Spleen (tissue), 11 donors: ENCODE results near the gene HSF2. TPM values are rescaled to one million over a fixed set of nuclear protein-coding genes. Genes with fewer than 3 reads are reported as not detected.

ENCODE experiments used
- DNase-seq: peaks from one replicate; pipeline ENCODE4 v3.0.0-alpha.2; 2020
- H3K27ac ChIP-seq, 8 donors: fragments of 200-600 bp; sonication (generic) in 7 of 8; 1 replicate in 4 of 8; 2 replicates in 4 of 8; pipeline versions ENCODE4 v1.5.0 to v1.8.0; 2016 to 2021; ENCODE audit warnings: inconsistent platforms in 4 of 8, mild to moderate bottlenecking in 4 of 8, moderate library complexity in 1 of 8
- H3K27me3 ChIP-seq, 7 donors: fragments of 200-600 bp; sonication (generic) in 6 of 7; replicated peaks in 1 of 7; 1 replicate in 4 of 7; 2 replicates in 3 of 7; pipeline versions ENCODE4 v1.5.0 to v1.8.0; 2016 to 2021; ENCODE audit warnings: inconsistent platforms in 3 of 7, mild to moderate bottlenecking in 1 of 7
- H3K36me3 ChIP-seq, 6 donors: fragments of 200-600 bp; sonication (generic) in 5 of 6; 1 replicate in 4 of 6; 2 replicates in 2 of 6; pipeline versions ENCODE4 v1.5.0 to v1.8.0; 2016 to 2021; ENCODE audit warnings: inconsistent platforms in 2 of 6
- H3K4me1 ChIP-seq, 6 donors: fragments of 200-600 bp; sonication (generic) in 5 of 6; 1 replicate in 3 of 6; 2 replicates in 3 of 6; pipeline versions ENCODE4 v1.5.0 to v1.8.0; 2016 to 2021; ENCODE audit warnings: inconsistent platforms in 3 of 6
- H3K4me3 ChIP-seq, 8 donors: fragments of 200-600 bp; sonication (generic) in 7 of 8; 1 replicate in 4 of 8; 2 replicates in 4 of 8; pipeline versions ENCODE4 v1.5.0 to v1.8.0; 2016 to 2021; ENCODE audit warnings: inconsistent platforms in 4 of 8, mild to moderate bottlenecking in 4 of 8, moderate library complexity in 2 of 8
- H3K9me3 ChIP-seq, 8 donors: fragments of 200-600 bp; sonication (generic) in 7 of 8; 1 replicate in 4 of 8; 2 replicates in 4 of 8; pipeline versions ENCODE4 v1.5.0 to v1.8.0; 2016 to 2021; ENCODE audit warnings: inconsistent platforms in 4 of 8
- CTCF ChIP-seq, 11 experiments: fragments of 200-600 bp in 7 of 11; fragments of 450-650 bp in 4 of 11; sonication (generic) in 4 of 11; IDR thresholded peaks in 8 of 11; conservative IDR thresholded peaks in 3 of 11; 1 replicate in 7 of 11; 2 replicates in 4 of 11; pipeline versions ENCODE4 v1.4.0 to v1.8.0; 2016 to 2021; ENCODE audit warnings: antibody characterized with exemption in 11 of 11, inconsistent platforms in 4 of 11, mild to moderate bottlenecking in 1 of 11
- POLR2A ChIP-seq, 3 donors: fragments of 450-650 bp; IDR thresholded peaks; one replicate each; pipeline ENCODE4 v1.5.1; 2017; ENCODE audit warnings: antibody characterized with exemption in 3 of 3, mild to moderate bottlenecking in 1 of 3
- POLR2AphosphoS5 ChIP-seq, 3 donors: sonication (generic); formaldehyde crosslinking; IDR thresholded peaks; one replicate each; pipeline ENCODE4 v1.5.1; 2017; ENCODE audit warnings: antibody characterized with exemption in 3 of 3
- WGBS, 5 donors: extraction: QIAGEN DNeasy Blood & Tissue Kit in 3 of 5; methylation state at CpG; one replicate each; pipeline versions ENCODE4 v1.1.5 to v1.1.7; 2013 to 2018; 5-methylcytosine and 5-hydroxymethylcytosine counted together
- intact Hi-C: fragments of 100-400 bp; cut with DNase I; formaldehyde crosslinking; loops from one replicate; pipeline ENCODE4 v1.15.0; 2023; ENCODE audit warnings: low total_unique reads
- polyA plus RNA-seq, 3 donors: library from polyadenylated mRNA; stranded (reverse); fragments of 200-250 nt; gene quantifications; one replicate each; pipeline ENCODE4 v1.2.1, GENCODE V29; 2013
- total RNA-seq, 7 donors: library from RNA; depleted of rRNA in 3 of 7; stranded (reverse); fragments of >200 nt in 3 of 7; fragmentation: NEBNext Ultra II Directional in 4 of 7; extraction: Animal tissue kit (Norgen Biotek cat#: 25700) in 4 of 7; gene quantifications; one replicate each; pipeline versions ENCODE4 v1.1.0 to v1.2.1, GENCODE V29; 2016 to 2021
- donor health status: healthy with polysubstance abuse.
- donor health status: DM: no; HTN: no; CAD: no; lungs with moderate emphysema.
- donor health status: DM: no; HTN: no; CAD: no.
- donor health status: Bipolar disorder and iron deficiency.
- donor health status: healthy.
- donor health status: DM: no; HTN: no; CAD: no.
- donor health status: DM: yes; HTN: yes; CAD: no.

The HSF2 gene
- total and polyA plus RNA-seq, 10 donors = 7.5 to 18.2 (median 10.6) TPM

DNA sequence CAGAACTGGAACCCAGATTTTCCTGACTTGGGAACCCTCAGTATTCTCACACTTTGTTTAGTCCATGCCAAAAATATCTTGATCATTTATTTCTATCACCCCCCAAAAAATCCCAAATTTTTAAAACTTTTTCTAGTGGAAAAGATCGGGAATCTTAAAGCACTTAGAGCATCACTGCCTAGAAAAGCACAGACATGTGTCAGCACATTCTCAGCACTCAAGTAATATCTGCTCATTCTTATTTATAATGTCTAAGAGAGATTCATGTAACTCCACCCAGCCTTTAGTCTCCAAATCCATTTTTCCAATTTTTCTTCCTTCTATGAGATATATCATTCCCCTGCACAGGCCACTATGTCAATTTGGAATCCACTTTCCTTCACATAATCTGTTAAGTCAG is 29.9 kb upstream of the HSF2 start:
- 59 to 74% (median 71%) methylated on average over 1 of the region's 1 CpG for WGBS, 5 donors
- H3K27ac ChIP-seq = no peak overlapping the region
- intact Hi-C loops = no loop called here

DNA sequence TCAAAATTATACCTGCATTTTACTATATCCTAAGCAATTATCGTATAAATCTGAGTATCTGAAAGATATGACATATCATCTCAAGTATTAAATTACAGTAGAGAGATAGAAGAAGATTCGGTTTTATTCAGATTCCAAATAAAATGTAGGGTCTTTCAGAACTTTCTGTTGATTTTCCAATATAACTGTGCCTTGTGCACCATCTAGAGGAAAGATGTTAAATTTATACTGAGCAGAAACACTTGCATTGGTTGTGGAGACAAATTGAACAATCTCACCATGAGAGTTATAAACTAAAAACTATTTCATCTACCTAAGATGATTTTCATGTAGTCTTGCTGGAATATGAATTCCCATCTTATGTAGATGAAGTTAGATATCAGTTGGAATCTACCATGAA is 26.8 kb upstream of the HSF2 start:
- whole genome bisulfite sequencing, 5 donors = 25 to 54% (median 37%) methylated on average over 2 of the region's 2 CpGs
- DNase-seq = no peak
- intact Hi-C loops = no loop called here
- Histone ChIP-seq H3K9me3 (no peaks in the 10 kb centered on the region), H3K4me1 (no peaks in the 10 kb centered on the region), H3K27me3 (peaks cover 0 to 8% (median 0%) of the 10 kb centered on the region in 7 donors), H3K36me3 (no peaks in the 10 kb centered on the region), H3K4me3 (no peak overlapping the region), H3K27ac (no peak overlapping the region)
- TF ChIP-seq CTCF (IDR thresholded peaks at IDR 0.05 in 8 of 11, conservative IDR thresholded peaks at IDR 0.05 in 3 of 11) (no peak), POLR2A (IDR thresholded peaks at IDR 0.05) (no peak), POLR2AphosphoS5 (IDR thresholded peaks at IDR 0.05) (no peak)

More for the DNA sequence above, 29.9 kb upstream of the HSF2 start:
- no peak overlapping the region for H3K4me3 ChIP-seq
- no peak for DNase-seq
- H3K27me3 ChIP-seq = peaks cover 0 to 8% (median 0%) of the 10 kb centered on the region in 7 donors
- no peaks in the 10 kb centered on the region for H3K9me3 ChIP-seq
- H3K4me1 ChIP-seq = no peaks in the 10 kb centered on the region
- no peaks in the 10 kb centered on the region for H3K36me3 ChIP-seq
- TF ChIP-seq CTCF (IDR thresholded peaks at IDR 0.05 in 8 of 11, conservative IDR thresholded peaks at IDR 0.05 in 3 of 11) (no peak), POLR2A (IDR thresholded peaks at IDR 0.05) (no peak), POLR2AphosphoS5 (IDR thresholded peaks at IDR 0.05) (no peak)

GRCh38 chr6:122374307-122374706 is 25.1 kb upstream of the HSF2 start:
- WGBS, 5 donors = 75 to 86% (median 82%) methylated on average over 2 of the region's 2 CpGs
- Histone ChIP-seq H3K36me3 (no peaks in the 10 kb centered on the region), H3K27me3 (peaks cover 0 to 8% (median 0%) of the 10 kb centered on the region in 7 donors), H3K9me3 (no peaks in the 10 kb centered on the region), H3K4me1 (no peaks in the 10 kb centered on the region), H3K27ac (no peak overlapping the region), H3K4me3 (no peak overlapping the region)
- intact Hi-C loops = no loop called here
- no peak for DNase-seq
- TF ChIP-seq POLR2A (IDR thresholded peaks at IDR 0.05) = no peak
- no peak for TF ChIP-seq POLR2AphosphoS5 (IDR thresholded peaks at IDR 0.05)
- no peak for TF ChIP-seq CTCF (IDR thresholded peaks at IDR 0.05 in 8 of 11, conservative IDR thresholded peaks at IDR 0.05 in 3 of 11)

GRCh38 chr6:122376246-122376645 is 23.2 kb upstream of the HSF2 start:
- H3K36me3 ChIP-seq = no peaks in the 10 kb centered on the region
- intact Hi-C loops = no loop called here

More at GRCh38 chr6:122376246-122376645, 23.2 kb upstream of the HSF2 start:
- Histone ChIP-seq H3K4me3 (no peak overlapping the region), H3K27ac (no peak overlapping the region), H3K27me3 (peaks cover 0 to 7% (median 0%) of the 10 kb centered on the region in 7 donors), H3K9me3 (no peaks in the 10 kb centered on the region), H3K4me1 (peaks cover 0 to under 1% (median 0%) of the 10 kb centered on the region in 6 donors)
- TF ChIP-seq POLR2AphosphoS5 (IDR thresholded peaks at IDR 0.05) = no peak
- no peak for DNase-seq
- WGBS, 5 donors = 53 to 79% (median 67%) methylated on average over 3 of the region's 3 CpGs
